CD8-positive, alpha-beta memory T cell (primary cell): ENCODE results near the gene TMIE. TPM values are rescaled to one million over a fixed set of nuclear protein-coding genes. Genes with fewer than 3 reads are reported as not detected.

ENCODE experiments used
- CTCF ChIA-PET: fragments of 350-600 bp; sonication (Branson Sonifier 250); formaldehyde crosslinking; loops from one replicate; lab custom pipeline; 2021; ENCODE audit warnings: antibody characterized with exemption; lab: Charles Lee
- POLR2A ChIA-PET: fragments of 350-600 bp; sonication (Branson Sonifier 250); formaldehyde crosslinking; loops from one replicate; lab custom pipeline; 2021; ENCODE audit warnings: antibody characterized with exemption; lab: Charles Lee
- DNase-seq, 5 donors: peaks; one replicate each; pipeline versions ENCODE4 v3.0.0 to v3.0.0-alpha.2; 2020 to 2022; ENCODE audit warnings: mixed read lengths in 1 of 5
- H3K27ac ChIP-seq: one replicate; pipeline ENCODE4 v1.7.0; 2013; ENCODE audit warnings: low read depth, mild to moderate bottlenecking, low read length, moderate library complexity
- H3K27me3 ChIP-seq: 2 replicates; pipeline ENCODE4 v1.7.0; 2013; ENCODE audit warnings: low read length, mild to moderate bottlenecking; ENCODE audit not compliant: insufficient read depth, poor library complexity, severe bottlenecking
- H3K36me3 ChIP-seq: 2 replicates; pipeline ENCODE4 v1.7.0; 2013; ENCODE audit warnings: mild to moderate bottlenecking, low read length, moderate library complexity; ENCODE audit not compliant: insufficient read depth
- H3K4me1 ChIP-seq: 2 replicates; pipeline ENCODE4 v1.7.0; 2013; ENCODE audit warnings: mild to moderate bottlenecking, low read length, moderate library complexity; ENCODE audit not compliant: insufficient read depth
- H3K4me3 ChIP-seq: 2 replicates; pipeline ENCODE4 v1.7.0; 2013; ENCODE audit warnings: mild to moderate bottlenecking, low read length
- H3K9me3 ChIP-seq: 2 replicates; pipeline ENCODE4 v1.7.0; 2013; ENCODE audit warnings: mild to moderate bottlenecking, low read length
- H3K27ac Mint-ChIP-seq, 8 donors: one replicate each; pipeline ENCODE4 v1.8.0; 2020 to 2021; ENCODE audit warnings: mixed read lengths in 8 of 8, mild to moderate bottlenecking in 6 of 8, inconsistent platforms in 3 of 8, moderate library complexity in 3 of 8
- H3K27me3 Mint-ChIP-seq, 2 donors: one replicate each; pipeline ENCODE4 v1.8.0; 2020 to 2021; ENCODE audit warnings: mixed read lengths in 2 of 2, mild to moderate bottlenecking in 1 of 2, moderate library complexity in 1 of 2
- H3K36me3 Mint-ChIP-seq, 3 donors: one replicate each; pipeline ENCODE4 v1.8.0; 2020 to 2021; ENCODE audit warnings: mixed read lengths in 3 of 3, inconsistent platforms in 1 of 3, mild to moderate bottlenecking in 1 of 3
- H3K4me1 Mint-ChIP-seq, 3 donors: one replicate each; pipeline ENCODE4 v1.8.0; 2020 to 2021; ENCODE audit warnings: mixed read lengths in 3 of 3, inconsistent platforms in 1 of 3, mild to moderate bottlenecking in 1 of 3
- H3K4me3 Mint-ChIP-seq, 7 donors: one replicate each; pipeline ENCODE4 v1.8.0; 2020 to 2021; ENCODE audit warnings: mixed read lengths in 7 of 7, mild to moderate bottlenecking in 6 of 7, moderate library complexity in 4 of 7, inconsistent platforms in 2 of 7
- H3K9me3 Mint-ChIP-seq, 5 donors: one replicate each; pipeline ENCODE4 v1.8.0; 2020 to 2022; ENCODE audit warnings: mixed read lengths in 5 of 5, mild to moderate bottlenecking in 3 of 5, moderate library complexity in 2 of 5, inconsistent platforms in 1 of 5
- polyA plus RNA-seq: library from polyadenylated mRNA; unstranded; fragments of 300-500 nt; fragmentation: Illumina TruSeq; gene quantifications from one replicate; pipeline ENCODE4 v1.2.3, GENCODE V29; 2021
- total RNA-seq, 2 experiments: library from RNA; stranded (reverse); gene quantifications; one replicate each; pipeline ENCODE4 v1.2.3, GENCODE V29; 2021

Gene TMIE
- total and polyA plus RNA-seq, 3 experiments from 2014 or later, result 0.16 to 0.67 TPM; not detected in 1

GRCh38 chr3:46713898-46714552 is 12.8 kb downstream of the TMIE start:
- Histone ChIP-seq H3K4me1 (no peaks in the 10 kb centered on the region), H3K27me3 (no peaks in the 10 kb centered on the region), H3K9me3 (no peaks in the 10 kb centered on the region), H3K27ac (no peak overlapping the region), H3K36me3 (no peaks in the 10 kb centered on the region), H3K4me3 (no peak overlapping the region)
- Mint-ChIP-seq H3K27ac (peak overlapping the region in 1 of 8 donors; percentile 19), H3K4me3 (no peak overlapping the region), H3K36me3 (no peaks in the 10 kb centered on the region), H3K4me1 (no peaks in the 10 kb centered on the region), H3K27me3 (peaks cover 10 to 12% of the 10 kb centered on the region in 2 donors), H3K9me3 (peaks cover 0 to 2% (median 0%) of the 10 kb centered on the region in 5 donors)
- POLR2A ChIA-PET, result interaction anchor here (0.6 kb wide), 1 partner anchor 45 kb away, joined by 4 read pairs; no protein-coding TSS in a partner anchor
- CTCF ChIA-PET, result no interaction called here
- DNase-seq, result no peak

DNA sequence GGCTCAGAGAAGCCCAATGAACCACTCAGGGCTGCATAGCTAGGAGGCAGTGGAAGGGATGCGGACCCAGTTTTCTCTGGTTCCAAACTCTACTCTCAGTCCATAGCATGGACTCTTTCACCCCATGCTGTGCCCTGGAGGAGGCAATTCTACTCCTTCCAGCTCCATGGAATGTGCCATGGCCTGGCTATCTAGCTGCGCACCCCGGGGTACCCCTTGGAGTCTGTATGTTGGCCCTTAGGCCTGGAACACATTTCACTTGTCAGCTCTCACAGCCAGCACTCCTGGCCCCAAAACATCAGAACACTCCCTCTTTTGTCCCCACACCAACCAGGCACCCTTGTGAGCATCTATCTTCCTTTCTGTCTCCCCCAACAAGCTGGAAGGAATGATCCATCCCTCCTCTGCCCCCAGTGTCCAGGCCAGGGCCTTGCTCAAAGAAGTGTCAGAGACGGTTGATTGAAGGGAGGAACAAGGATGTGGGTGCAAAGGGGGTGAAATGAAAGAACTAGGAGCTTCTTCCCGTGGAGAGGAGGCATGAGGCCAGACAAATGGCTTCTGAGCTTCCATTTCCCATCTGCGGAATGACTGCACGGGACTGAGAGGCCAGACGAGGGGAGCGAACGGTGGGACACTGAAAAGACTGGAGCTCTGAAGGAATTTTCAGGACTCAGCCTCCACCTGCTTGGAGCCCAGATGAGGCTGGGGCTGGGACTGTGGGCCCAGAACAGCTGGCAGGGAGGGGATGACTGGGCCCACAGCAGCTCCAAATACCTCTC is 13.7 kb downstream of the TMIE start:
- Histone ChIP-seq H3K27ac (no peak overlapping the region), H3K9me3 (no peaks in the 10 kb centered on the region), H3K27me3 (no peaks in the 10 kb centered on the region), H3K36me3 (no peaks in the 10 kb centered on the region), H3K4me1 (no peaks in the 10 kb centered on the region), H3K4me3 (no peak overlapping the region)
- Mint-ChIP-seq H3K27ac (no peak overlapping the region), H3K9me3 (peaks cover 0 to 2% (median 0%) of the 10 kb centered on the region in 5 donors), H3K4me3 (no peak overlapping the region), H3K4me1 (no peaks in the 10 kb centered on the region), H3K27me3 (peaks cover 16 to 17% of the 10 kb centered on the region in 2 donors), H3K36me3 (no peaks in the 10 kb centered on the region)
- CTCF ChIA-PET, result interaction anchor here (1.1 kb wide), 1 partner anchor 195 kb away, joined by 3 read pairs; no protein-coding TSS in a partner anchor
- no peak for DNase-seq
- POLR2A ChIA-PET, result interaction anchor here (0.6 kb wide), 1 partner anchor 44 kb away, joined by 4 read pairs; no protein-coding TSS in a partner anchor

GRCh38 chr3:46715507-46716175 is 14.4 kb downstream of the TMIE start:
- no peaks in the 10 kb centered on the region for H3K4me1 ChIP-seq
- no peaks in the 10 kb centered on the region for H3K36me3 Mint-ChIP-seq
- DNase-seq, result no peak
- no peaks in the 10 kb centered on the region for H3K27me3 ChIP-seq
- H3K27ac ChIP-seq, result no peak overlapping the region
- no peak overlapping the region for H3K27ac Mint-ChIP-seq
- H3K4me1 Mint-ChIP-seq, result no peaks in the 10 kb centered on the region
- no peaks in the 10 kb centered on the region for H3K36me3 ChIP-seq
- no peak overlapping the region for H3K4me3 Mint-ChIP-seq
- H3K4me3 ChIP-seq, result no peak overlapping the region
- H3K27me3 Mint-ChIP-seq, result peaks cover 17 to 19% of the 10 kb centered on the region in 2 donors
- H3K9me3 Mint-ChIP-seq, result peaks cover 0 to 2% (median 0%) of the 10 kb centered on the region in 5 donors
- no peaks in the 10 kb centered on the region for H3K9me3 ChIP-seq
- POLR2A ChIA-PET, result no interaction called here
- CTCF ChIA-PET, result interaction anchor here (0.9 to 1.1 kb wide), 2 partner anchors 10 to 194 kb away, joined by 3 read pairs; no protein-coding TSS in a partner anchor

DNA sequence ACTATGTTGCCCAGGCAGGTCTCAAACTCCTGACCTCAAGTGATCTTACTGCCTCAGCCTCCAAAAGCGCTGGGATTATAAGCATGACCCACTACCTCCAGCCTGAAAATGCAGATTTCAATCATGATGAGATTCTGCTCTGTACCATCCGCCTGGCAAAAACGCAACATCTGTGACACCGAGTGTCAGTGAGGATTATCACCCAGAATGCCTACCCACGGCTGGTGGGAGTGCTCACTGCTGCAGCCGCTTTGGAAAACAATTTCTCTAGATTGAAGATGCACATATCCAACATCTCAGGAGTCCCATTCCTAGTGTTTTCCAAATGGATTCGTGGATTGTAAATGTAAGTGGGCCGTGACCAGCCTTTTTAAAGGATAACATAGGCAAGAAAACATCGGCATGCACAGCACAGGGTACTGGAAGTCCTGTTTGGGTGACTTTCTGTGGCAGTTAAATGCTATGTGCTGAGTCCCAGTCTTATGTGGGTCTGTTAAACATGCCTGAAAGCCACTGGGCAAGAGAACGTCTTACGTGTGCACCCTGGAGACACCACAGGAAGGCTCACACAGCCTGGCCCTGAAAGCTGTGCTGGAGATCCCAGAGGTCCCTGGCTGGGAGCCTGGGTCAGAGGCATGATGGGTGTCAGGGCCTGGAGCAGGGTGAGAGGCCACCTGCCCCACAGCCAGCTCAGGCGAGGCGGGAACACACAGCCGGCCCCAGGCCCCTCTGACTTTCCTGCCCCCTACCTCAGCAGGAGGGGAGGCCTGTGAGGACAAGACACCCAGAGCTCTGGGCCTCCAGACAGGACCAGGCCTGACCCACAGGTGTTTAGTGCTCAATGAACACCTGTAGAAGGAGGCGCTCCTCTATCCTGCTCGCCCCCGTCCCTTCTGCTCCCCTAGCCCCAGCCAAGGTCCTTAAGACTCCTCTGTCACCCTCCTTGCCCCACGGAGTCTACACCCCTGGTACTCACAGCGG is 15.6 kb downstream of the TMIE start:
- Histone ChIP-seq H3K27ac (no peak overlapping the region), H3K9me3 (no peaks in the 10 kb centered on the region), H3K36me3 (no peaks in the 10 kb centered on the region), H3K4me3 (no peak overlapping the region), H3K27me3 (no peaks in the 10 kb centered on the region), H3K4me1 (no peaks in the 10 kb centered on the region)
- Mint-ChIP-seq H3K4me1 (no peaks in the 10 kb centered on the region), H3K9me3 (peaks cover 0 to 6% (median 0%) of the 10 kb centered on the region in 5 donors), H3K27me3 (peaks cover 19 to 29% of the 10 kb centered on the region in 2 donors), H3K4me3 (no peak overlapping the region), H3K36me3 (no peaks in the 10 kb centered on the region), H3K27ac (no peak overlapping the region)
- POLR2A ChIA-PET, result no interaction called here
- CTCF ChIA-PET, result interaction anchor here (0.9 kb wide), 1 partner anchor 11 kb away, joined by 3 read pairs; no protein-coding TSS in a partner anchor
- DNase-seq, result no peak

- no peaks in the 10 kb centered on the region for H3K27me3 ChIP-seq
- Mint-ChIP-seq H3K4me1 (no peaks in the 10 kb centered on the region), H3K27me3 (peaks cover 20 to 31% of the 10 kb centered on the region in 2 donors), H3K9me3 (peaks cover 0 to 6% (median 0%) of the 10 kb centered on the region in 5 donors), H3K36me3 (no peaks in the 10 kb centered on the region), H3K27ac (peak within 1 kb of the TSS in 1 of 8 donors; percentile 64), H3K4me3 (no peak within 1 kb of the TSS)
- no peaks in the 10 kb centered on the region for H3K4me1 ChIP-seq
- H3K4me3 ChIP-seq, result no peak within 1 kb of the TSS
- no peaks in the 10 kb centered on the region for H3K36me3 ChIP-seq
- ChIA-PET POLR2A (no interaction called here), CTCF (no interaction called here)
- DNase-seq, result no peak
- no peaks in the 10 kb centered on the region for H3K9me3 ChIP-seq
- H3K27ac ChIP-seq, result no peak within 1 kb of the TSS
These were observed 16.4 kb downstream of the TMIE start, which contains the start of gene PRSS50 for GRCh38 chr3:46717447-46718231. TSS of gene PRSS50 (minus strand) at chr3:46717869. CDS start at chr3:46717824, 45 bp downstream.

DNA sequence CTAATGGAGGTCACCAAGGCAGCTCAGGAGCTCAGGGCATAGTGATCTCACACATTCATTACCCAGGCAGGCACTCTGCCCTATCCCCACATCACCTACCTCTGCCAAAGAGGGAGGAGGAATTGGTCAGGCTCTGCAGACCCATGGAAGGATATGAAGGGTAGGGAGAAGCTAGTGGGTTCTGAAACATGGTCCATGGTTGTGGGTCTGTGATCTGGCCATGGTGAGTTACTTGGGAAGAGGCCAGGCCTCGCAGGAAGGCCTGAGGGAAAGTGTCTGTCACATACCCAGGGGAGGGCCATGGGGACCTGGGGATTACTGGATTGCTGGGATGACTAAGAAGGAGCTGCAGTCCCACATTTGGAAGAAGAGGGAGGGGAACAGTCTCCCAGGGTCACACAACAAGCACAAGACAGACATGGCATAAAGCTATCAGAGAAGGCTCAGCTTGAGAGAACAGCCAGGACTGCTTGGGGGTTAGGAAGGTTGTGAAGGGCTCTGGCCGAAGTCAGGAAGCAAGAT is 17.9 kb downstream of the TMIE start:
- peak overlapping the region in 1 of 8 donors; percentile 64 for H3K27ac Mint-ChIP-seq
- peaks cover 23 to 31% of the 10 kb centered on the region in 2 donors for H3K27me3 Mint-ChIP-seq
- no peaks in the 10 kb centered on the region for H3K9me3 ChIP-seq
- no peak overlapping the region for H3K27ac ChIP-seq
- CTCF ChIA-PET, result no interaction called here
- H3K4me3 ChIP-seq, result no peak overlapping the region
- H3K4me1 Mint-ChIP-seq, result no peaks in the 10 kb centered on the region
- H3K4me1 ChIP-seq, result no peaks in the 10 kb centered on the region
- H3K36me3 ChIP-seq, result no peaks in the 10 kb centered on the region
- no peaks in the 10 kb centered on the region for H3K27me3 ChIP-seq
- H3K4me3 Mint-ChIP-seq, result no peak overlapping the region
- no peaks in the 10 kb centered on the region for H3K36me3 Mint-ChIP-seq
- DNase-seq, result no peak
- peaks cover 0 to 6% (median 0%) of the 10 kb centered on the region in 5 donors for H3K9me3 Mint-ChIP-seq
- POLR2A ChIA-PET, result no interaction called here
